HG03108 (cell line): ENCODE data around the gene CRYBB2.
"Not testable (repeated sequence)": the region's sequence is repeated elsewhere in the genome, so short reads cannot be mapped to it uniquely, and the experiment has no call there.

Experiments
- ATAC-seq: cut with Tn5 transposase; IDR thresholded peaks from one replicate; pipeline ENCODE4 v1.9.1; 2021; ENCODE audit warnings: moderate library complexity; ENCODE audit not compliant: unreplicated experiment

CRYBB2 gene

DNA sequence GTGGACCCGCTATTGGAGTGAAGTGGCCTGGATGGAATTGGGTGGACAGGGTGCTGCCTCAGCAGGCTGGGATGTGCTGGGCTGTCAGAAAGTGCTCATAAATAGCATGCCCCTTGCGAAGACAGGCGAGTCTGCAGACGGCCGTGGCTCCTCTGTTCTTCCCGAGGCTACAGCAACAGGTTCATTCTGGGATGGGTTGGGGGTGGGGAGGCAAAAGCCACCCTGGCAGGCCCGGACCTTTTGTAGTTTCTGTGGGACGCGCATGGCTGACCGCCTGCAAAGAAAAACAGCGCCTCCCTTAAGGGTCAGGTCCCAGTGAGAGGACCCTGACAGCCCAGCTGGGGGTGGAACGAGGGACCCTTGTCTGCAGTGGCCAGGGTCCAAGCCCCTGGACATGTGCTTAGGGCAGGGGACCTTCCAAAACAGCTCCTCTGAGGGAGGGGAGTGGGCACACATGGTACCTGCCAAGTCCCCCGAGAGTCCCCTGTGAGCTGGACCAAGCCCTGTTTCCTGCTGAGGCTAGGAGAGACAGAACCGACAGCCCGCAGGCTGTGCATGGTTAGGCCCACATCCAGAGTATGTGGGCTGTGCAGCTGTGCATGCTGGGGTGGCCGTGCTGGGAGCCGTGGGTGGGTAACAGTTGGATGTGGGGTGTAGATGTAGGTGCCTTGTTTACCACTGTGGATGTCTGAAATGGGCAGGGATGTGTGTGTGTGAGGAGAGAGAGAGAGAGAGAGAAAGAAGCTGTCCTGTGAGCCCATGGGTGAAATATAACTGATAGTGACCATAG is 19.5 kb upstream of the CRYBB2 start, which contains the start of gene CRYBB3:
CRYBB3 (plus strand) TSS at position 128 of the 790 bp plus-strand sequence. CDS start 1,539 bp downstream, outside the sequence.
- no peak for ATAC-seq

DNA sequence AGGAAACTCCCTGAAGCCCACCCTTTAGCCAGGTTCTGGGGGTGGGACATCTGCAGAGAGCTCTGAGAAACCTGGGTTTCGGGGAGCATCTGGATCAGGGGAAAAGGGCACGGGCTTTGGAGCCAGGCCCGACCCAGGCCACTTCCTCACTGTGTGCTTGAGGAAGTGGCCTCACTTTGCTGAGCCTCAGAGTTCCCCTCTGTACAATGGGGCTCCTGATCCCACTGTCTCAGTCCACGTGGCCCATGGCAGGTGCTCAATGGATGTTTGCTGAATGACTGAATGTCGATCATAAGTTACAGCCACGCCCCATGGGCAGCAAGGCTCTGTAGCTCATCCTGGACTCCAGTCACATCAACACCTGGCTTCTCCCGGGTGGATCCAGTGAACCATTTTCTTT is 18.5 kb upstream of the CRYBB2 start:
- ATAC-seq: no peak

DNA sequence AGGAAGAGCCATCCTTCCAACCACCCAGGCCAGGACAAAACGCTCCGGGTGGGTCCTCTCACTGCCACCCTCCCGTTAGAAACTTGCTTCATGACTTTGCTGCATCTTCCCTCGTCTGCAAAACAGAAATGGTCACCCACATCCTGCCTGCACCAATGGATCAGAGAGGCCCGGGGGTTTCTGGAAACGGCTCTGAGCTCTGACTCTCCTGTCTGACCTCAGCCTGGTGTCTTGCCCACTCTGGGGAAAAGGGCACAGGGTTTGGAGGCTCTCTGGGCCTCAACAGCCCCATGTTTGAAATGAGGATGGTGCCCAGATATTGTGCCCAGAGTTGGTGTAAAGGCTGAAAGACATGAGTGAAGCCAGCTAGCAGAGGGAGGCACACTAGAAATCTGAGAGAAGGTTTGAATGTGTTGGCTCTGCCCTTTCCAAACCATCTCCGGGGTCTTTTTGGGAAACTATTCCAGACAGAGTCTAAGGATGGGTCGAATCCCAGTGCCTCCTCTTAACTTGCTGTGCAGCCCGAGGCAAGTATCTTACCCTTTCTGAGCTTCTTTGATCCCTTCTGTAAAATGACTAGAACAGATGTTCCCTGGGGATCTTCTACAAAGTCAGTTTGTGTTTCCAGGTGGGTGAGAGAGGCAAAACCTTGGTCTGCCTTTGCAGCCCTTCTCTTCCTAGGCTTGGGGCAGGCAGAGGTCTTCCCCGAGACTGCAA is 17.7 kb upstream of the CRYBB2 start:
- ATAC-seq: no peak

DNA sequence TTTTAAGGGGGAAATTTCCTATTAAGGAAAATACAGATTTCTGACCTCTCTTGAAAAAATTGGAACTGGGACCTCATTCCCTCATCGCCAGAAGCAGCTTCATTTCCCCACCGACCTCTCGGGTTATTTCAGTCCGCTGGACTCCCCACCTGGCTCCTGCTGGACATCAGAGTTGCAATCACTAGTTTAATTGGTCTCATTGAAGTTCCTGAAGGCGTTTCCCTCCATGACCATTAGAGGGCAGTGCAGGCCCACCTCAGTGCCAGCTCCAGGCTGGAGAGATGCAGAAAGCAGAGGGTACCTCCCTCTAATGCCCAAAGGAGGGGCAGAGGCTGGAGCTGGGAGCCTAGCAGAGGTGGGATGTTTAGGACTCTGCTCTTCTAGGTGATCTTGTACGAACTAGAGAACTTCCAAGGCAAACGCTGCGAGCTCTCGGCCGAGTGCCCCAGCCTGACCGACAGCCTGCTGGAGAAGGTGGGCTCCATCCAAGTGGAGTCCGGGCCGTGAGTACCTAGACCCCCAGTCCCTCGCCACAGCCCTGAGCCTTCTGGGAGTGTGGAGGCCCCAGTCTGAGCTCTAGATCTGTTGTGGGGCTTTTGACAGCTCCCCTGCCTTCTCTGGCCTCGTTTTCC is 17.0 kb upstream of the CRYBB2 start:
- ATAC-seq: no peak

DNA sequence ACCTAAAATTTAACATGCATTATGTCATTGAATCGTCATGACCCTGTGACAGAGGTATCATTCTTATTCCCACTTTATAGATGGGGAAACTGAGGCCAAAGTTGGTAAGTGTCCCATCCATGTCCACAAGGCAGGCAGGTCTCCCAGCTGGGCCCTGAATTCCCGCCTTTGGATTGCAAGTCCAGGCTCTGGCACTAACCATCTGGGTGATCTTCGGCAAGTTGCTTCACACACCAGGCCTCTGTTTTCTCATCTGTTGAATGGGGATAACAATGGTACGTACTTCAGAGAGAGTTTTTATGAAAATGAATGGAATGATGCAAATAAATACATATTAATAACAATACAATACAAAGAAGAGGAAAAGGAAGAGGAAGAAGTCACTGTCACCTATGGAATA is 16.4 kb upstream of the CRYBB2 start:
- no peak for ATAC-seq

DNA sequence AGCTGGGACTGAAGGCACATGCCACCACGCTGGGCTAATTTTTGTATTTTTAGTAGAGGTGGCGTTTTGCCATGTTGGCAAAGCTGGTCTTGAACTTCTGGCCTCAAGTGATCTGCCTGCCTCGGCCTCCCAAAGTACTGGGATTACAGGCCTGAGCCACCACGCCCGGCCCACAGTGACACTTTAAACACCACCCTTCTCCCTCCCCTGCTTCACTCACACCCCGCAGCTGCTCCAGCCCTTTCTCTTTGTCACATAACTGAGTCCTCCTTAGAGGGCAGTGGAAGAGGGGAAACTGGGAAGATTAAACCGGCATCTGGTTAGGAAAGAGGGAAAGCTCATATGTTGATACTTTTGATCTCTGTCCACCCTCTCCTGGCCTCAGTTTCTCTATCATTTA is 14.9 kb upstream of the CRYBB2 start:
- not testable (repeated sequence) for ATAC-seq

DNA sequence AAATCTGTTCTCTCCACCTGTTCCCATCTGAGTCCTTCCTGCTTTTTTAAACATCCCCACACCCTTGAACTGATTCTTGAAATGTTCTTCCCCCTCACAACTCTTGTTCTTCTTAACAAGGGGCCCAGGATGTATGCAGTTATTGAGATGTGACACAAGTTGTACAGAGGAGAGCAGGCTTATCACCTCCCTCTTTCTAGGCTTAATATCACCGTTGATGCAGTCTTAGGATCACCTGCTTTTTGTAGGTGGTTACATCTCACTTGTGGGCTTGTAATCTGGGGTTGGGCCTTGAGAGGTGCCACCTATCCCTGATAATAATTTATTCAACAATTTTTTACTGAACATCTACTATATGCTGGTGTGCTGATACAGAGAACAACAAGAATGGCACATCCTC is 13.6 kb upstream of the CRYBB2 start:
- no peak for ATAC-seq

DNA sequence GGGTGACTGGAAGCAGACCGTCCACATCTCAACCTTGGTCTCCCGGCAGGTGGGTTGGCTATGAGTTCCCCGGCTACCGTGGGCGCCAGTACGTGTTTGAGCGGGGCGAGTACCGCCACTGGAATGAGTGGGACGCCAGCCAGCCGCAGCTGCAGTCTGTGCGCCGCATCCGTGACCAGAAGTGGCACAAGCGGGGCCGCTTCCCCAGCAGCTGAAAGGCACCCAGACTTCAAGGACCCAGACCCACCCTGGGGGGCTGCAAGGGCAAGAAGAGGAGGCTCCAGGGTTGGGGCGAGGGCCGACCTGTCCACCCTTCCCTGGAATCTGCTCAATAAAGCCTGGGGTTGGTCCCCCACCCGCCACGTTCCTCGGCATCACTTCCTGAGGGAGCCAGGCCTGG is 12.4 kb upstream of the CRYBB2 start:
- no peak for ATAC-seq

DNA sequence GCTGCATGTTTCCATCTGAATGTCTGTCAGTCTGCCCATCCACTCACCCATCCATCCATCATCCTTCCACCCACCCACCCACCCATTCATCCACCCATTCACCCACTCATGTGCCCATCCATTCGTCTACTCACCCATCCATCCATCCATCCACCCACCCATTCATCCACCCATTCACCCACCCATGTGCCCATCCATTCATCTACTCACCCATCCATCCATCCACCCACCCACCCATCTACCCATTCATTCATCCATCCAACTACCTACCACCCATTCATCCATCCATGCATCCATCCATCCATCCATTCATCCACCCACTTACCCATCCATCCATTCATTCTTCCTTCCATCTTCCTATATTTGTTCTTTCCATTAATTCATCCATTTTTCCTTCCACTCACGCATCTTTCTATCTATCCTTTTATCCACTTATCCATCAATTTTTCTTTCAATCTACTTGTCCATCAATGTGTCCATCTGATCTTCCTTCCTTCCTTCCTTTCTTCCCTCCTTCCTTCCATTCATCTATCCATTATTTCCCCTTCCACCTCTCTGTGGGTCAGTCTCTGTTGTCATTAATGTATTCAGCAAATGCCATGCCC is 11.8 kb upstream of the CRYBB2 start:
- ATAC-seq: no peak

DNA sequence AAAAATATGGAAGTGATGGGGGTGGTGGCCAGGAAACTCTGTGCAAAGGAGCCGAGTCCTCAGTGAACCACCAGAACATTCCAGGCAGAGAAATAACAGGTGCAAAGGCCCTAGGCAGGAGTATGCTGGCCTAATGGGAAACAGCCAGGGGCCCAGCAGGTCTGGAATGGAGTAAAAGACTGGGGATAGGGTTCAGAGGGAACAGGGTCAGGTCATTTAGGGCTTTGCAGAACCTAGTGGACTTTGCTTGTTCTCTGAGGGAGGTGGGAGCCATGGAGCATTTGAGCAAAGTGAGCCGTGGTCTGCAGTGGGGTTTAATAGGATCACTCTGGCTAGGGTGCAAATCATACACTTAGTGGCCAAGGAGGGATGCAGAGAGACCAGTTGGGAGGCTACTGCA is 11.1 kb upstream of the CRYBB2 start:
- no peak for ATAC-seq

DNA sequence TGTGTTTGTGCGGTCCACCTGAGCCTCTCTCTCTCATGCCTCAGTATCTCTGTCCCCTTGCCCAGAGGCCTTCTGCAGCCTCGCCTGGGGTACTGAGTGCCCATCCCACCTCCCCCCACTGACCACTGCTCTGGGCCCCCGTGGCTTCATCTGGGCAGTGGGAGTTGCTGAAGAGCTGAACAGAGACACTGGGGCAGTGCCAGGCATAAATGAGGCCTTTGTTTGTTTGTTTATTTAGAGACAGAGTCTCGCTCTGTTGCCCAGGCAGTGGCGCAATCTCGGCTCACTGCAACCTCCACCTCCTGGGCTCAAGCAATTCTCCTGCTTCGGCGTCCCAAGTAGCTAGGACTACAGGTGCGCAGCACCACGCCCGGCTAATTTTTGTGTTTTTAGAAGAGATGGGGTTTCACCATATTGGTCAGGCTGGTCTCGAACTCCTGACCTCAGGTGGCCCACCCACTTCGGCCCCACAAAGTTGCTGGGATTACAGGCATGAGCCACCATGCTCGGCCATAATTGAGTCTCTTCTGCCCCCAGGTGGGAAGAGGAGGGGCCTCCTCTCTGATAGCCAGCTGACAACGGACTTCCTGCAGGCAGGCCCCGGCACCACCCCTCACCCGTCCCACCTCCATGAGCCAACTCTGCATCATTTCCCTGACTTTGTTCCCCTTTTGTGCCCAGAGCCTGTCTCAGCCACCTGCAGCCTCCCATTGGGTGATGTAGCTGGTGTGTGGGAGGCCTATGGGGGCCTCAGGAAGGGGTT is 10.5 kb upstream of the CRYBB2 start:
- no peak for ATAC-seq

DNA sequence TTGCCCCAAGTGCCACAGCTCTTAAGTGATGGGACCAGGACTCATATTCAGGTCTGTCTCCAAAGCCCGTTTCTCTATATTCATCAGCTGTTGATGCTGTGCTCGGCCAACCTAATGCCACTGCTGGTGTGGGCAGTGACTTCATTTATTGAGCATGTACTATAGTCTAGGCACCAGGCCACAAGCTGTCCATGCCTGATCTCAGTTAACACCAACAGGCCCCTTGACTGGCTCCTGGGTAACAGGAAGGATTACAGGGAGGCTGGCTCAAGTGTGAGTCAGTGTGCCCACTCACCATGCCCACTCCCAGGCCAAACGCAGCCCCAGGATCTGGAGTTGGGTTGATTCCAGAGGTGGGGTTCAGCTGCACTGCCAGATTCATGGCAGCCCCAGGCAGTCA is 8.6 kb upstream of the CRYBB2 start:
- no peak for ATAC-seq

DNA sequence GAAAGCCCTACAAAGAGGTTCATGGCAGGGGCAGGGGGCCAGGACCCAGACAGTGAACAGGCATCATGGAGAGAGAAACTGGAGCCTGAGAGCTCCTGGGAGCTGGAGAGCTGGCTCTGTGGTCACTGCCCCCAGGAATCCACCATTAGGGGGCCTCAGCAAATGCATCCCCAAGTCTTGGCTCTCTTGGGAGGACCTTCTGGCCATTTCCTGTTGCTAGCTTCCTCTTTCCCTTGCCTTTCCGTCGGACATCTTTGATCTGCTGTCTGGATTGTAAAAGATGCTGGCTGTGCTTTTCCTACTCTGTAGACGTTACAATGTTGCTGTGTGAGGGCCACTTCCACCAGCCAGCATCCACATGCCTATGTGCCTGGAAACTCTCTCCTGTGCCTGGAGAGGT is 7.1 kb upstream of the CRYBB2 start:
- no peak for ATAC-seq

DNA sequence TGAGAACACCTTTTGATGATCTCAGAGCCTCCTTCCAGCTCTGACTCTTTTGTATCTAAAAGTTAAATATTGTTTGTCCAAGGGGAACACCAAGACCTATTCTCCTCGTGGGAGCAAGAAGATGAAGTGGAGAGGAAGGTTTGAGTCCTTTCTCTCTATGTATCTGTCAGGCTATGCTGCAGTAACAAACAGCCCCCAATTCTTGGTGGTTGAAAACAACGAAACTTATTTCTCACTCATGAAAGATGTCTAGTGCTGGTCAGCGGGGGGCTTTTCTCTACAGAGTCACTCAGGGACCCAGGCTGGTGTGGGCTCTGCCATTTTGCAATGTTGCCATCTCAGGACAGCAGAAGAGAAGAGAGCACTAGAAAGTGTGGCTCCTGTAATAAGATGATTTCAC is 6.2 kb upstream of the CRYBB2 start:
- ATAC-seq: no peak

DNA sequence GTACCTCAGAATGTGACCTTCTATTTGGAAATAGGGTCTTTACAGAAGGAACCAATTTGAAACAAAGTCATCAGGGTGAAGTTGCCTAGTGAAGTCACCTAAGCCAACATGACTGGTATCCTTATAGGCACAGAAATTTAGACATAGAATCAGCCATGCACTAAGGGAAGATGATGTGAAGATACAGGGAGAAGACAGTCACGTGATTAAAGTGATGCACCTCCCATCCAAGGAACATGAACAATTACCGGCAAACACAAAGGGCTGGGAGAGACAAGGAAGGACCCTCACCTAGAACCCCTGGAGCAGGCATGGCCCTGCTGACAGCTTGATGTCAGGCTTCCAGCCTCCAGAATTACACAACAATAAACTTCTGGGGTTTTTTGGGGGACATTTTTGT is 3.2 kb upstream of the CRYBB2 start:
- ATAC-seq: no peak

DNA sequence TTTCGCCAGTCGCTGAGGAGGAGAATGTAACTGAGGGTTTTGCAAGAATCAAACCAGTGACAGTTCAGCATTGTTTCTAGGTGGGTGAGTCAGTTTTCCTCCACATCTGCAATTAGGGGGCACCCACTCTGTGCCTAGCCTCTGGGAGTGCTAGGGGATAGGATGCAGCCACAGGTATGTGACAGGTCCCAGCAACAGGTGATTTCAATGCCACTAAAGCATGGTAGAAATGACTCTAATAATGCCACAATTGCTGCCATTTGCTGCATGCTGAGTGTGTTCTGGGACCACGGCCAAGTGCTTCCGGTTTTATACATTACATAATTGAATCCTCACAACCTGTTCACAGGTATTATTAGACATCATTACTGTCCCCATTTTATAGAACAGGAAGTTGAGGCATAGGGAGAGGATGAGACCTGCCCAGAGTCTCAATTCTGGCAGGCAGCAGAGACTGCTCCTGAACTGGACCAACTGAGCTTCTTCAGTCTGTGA is 556 bp downstream of the CRYBB2 start:
- no peak for ATAC-seq

DNA sequence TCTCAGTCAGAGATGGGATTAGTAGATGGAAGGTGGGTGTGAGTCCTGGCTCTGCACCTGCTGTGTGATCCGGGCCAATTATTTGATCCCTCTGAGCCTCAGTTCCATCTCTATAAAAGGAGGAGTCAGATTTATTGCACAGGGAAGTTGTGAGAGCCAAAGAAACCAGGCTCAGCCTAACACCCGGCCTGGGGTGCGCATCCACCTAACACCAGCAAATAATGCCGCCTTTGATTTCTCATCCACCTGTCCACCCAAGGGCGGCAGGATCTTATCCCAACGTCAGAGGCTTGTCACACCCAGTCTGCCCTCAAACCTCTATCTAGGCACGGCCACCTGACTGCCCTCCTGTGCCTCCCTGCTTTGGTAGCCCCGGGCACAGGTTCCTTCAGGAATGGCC is 2.4 kb downstream of the CRYBB2 start:
- ATAC-seq: no peak

DNA sequence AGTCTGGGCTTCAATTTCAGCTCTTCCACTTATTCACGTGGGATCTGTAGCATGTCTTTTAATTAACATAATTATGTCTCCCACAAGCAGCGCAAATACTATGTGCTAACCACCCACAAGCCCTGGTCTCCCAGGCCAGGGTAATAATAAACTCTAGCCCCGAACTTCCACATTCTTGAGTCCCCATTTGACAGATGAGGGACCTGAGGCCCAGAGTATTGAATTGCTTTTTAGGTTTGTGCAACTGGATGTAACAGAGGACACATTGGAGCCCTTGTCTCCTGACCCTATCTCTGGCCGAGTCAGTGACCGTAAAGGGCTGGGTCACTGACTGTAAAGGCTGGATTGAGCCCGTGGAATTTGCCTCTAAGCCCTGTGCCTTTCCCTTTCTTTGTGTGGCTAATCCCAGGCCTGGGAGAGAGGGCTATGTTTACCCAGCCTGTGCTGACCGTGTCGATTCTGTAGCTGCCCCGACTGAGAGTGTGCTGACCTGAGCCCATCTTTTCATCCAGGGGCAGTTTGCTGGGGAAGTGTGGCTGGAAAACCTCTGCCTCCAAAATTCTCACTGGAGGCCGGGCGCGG is 3.9 kb downstream of the CRYBB2 start:
- ATAC-seq: no peak

DNA sequence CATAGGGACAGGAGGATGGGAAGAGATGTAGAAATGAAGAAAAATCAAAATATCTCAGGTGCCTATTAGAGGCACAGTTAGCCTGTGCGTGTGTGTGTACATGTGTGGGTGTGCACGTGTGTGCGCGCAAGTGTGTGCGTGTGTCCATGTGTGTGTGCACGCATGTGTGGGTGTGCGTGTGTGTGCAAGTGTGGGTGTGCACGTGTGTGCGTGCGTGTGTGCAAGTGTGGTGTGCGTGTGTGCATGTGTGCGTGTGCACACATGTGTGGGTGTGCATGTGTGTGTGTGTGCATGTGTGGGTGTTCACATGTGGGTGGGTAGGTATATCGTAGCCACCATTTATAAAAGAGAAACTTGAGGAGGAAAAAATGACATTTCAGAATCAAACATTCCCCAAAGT is 9.4 kb downstream of the CRYBB2 start:
- ATAC-seq: no peak

DNA sequence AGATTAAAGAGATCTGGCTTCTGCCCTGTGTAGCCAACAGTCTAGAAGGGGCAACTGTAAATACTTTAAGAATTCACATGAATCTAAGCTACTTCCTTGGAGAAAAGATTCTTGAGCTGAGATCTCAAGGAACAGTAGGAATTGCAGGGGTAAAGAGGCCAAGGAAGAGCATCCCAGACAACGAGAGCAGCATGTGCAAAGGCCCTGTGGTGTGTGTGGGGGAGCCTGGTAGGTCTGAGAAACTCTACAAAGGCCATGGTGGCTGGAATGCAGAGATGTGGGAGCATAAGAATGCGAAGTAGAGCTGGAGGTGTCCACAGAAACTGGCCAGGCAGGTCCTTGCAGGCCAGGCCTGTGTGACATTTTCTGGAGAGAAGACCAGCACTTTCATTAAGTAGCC is 11.3 kb downstream of the CRYBB2 start:
- not testable (repeated sequence) for ATAC-seq
